Pulmonary artery endothelial cell (primary cell): ENCODE data around the gene OR2A5. TPM values are rescaled to one million over a fixed set of nuclear protein-coding genes. Genes with fewer than 3 reads are reported as not detected.
"Not testable (repeated sequence)": the region's sequence is repeated elsewhere in the genome, so short reads cannot be mapped to it uniquely, and the experiment has no call there.

Experiments
- DNase-seq: peaks from one replicate; pipeline ENCODE4 v3.0.0-alpha.2; 2011; ENCODE audit warnings: low read depth, low spot score
- total RNA-seq: library from RNA; depleted of rRNA; stranded (reverse); fragments of >200 nt; gene quantifications from 2 replicates; pipeline ENCODE4 v1.2.3, GENCODE V29; 2014

Gene OR2A5
- total RNA-seq, 1 donor from 2014 or later, result not detected

- no peak for DNase-seq
Measured at GRCh38 chr7:144032985-144033709, 15.6 kb upstream of the OR2A5 start.

DNA sequence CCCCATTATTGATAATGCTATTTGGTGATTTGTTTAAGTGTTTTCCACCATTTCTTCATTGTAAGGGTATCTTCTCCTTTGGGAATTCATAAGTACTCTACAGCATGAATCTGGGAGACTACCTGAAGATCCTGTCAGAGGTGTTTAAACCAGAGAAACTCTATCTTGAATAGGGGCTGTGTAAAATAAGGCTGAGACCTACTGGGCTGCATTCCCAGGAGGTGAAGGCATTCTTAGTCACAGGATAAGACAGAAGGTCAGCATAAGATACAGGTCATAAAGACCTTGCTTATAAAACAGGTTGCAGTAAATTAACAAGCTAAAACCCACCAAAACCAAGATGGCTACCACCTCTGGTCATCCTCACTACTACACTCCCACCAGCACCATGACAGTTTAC, 13.4 kb upstream of the OR2A5 start:
- no peak for DNase-seq

- DNase-seq, result peak; percentile 4
Measured at GRCh38 chr7:144036302-144036885, 12.4 kb upstream of the OR2A5 start.

DNA sequence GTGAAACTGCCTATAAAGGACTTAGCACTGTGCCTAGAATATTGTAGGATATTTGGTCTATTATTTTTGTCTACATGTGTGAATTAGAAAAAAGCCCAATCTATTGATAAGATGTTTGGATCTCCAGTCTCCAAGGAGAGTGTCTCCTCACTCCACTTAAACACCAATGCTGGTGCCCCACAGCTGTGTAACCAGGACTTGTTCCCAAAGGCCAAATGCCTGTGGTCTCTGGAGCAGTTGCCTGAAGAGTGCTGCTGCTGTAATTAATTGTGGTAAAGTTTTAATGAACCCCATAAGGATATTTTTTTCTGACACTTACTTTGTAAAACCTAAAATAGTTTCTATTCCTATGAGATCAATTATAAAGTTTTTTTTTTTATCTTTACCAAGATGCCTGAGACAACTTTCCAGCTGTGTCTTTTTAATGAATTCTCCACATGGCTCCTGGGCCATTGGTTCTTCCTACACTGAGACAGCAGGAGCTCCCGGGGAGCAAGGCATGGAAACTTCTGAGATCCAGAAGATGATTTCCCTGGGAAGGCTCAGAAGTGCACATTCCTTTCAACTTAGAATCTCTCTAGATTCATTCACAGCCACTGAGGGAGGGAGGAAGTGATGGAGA, 11.2 kb upstream of the OR2A5 start:
- no peak for DNase-seq

GRCh38 chr7:144038887-144039286, 9.9 kb upstream of the OR2A5 start:
- DNase-seq, result no peak

- DNase-seq, result no peak
Measured at GRCh38 chr7:144049491-144049890, 743 bp downstream of the OR2A5 start.

- no peak for DNase-seq
Measured at GRCh38 chr7:144050093-144050492, 1.3 kb downstream of the OR2A5 start.

DNA sequence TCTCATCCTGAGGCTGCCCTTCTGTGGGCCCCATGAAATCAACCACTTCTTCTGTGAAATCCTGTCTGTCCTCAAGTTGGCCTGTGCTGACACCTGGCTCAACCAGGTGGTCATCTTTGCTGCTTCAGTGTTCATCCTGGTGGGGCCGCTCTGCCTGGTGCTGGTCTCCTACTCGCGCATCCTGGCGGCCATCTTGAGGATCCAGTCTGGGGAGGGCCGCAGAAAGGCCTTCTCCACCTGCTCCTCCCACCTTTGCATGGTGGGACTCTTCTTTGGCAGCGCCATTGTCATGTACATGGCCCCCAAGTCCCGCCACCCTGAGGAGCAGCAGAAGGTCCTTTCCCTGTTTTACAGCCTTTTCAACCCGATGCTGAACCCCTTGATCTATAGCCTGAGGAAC, 2.1 kb downstream of the OR2A5 start:
- not testable (repeated sequence) for DNase-seq

- DNase-seq, result no peak
Measured at GRCh38 chr7:144057954-144058353, 9.2 kb downstream of the OR2A5 start.

GRCh38 chr7:144063710-144064109, 15.0 kb downstream of the OR2A5 start:
- no peak for DNase-seq

DNA sequence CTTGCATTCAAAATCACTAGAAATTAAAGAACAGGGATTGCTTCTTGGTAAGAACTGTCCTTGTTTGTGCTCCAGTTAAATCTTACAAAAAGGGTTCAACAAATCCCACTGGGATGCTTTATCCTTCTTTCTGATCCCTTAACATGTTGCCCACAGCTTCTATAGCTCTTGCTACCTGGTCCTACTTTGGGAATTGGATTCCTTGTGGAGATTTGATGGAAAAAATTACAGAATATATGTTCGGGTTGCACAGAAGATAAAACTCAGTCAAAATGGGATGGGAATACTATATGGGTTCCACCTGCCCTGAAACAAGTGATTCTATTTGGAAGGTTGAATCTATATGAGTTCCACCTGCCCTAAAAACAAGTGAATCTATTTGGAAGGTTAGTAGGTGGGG, 20.8 kb downstream of the OR2A5 start, which contains the start of gene OR2A25:
Gene OR2A25 (plus strand): TSS at position 301 of the 400 bp plus-strand sequence. CDS start 4,409 bp downstream, outside the sequence.
- DNase-seq, result no peak

GRCh38 chr7:144069953-144070352, 21.2 kb downstream of the OR2A5 start:
- DNase-seq, result no peak

- no peak for DNase-seq
Measured at GRCh38 chr7:144074374-144074773, 25.6 kb downstream of the OR2A5 start.

- DNase-seq, result no peak
Measured at GRCh38 chr7:144085978-144086377, 37.2 kb downstream of the OR2A5 start, which contains the start of gene OR2A12. OR2A12 (plus strand) TSS chr7:144086278; CDS start chr7:144095108, 8,830 bp downstream.

- DNase-seq, result no peak
Measured at GRCh38 chr7:144086730-144087129, 38.0 kb downstream of the OR2A5 start.

DNA sequence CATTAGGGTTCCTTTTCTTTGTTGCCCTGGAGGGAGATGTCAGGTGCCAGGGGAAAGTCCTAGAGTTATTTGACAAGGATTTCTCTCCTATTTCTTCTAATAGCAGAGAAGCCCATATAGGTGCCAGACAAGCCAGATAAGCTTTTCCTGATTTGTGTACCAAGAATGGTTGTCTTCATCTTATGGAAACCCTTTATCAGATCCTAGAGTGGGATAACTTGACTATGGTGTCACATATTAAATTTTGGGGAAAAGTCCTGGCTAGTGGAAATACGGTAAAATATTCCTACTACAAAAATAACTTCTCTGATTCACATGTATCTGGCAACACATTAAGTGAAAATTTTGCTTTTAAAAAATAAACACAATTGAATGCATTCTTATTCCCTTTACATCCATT, 38.5 kb downstream of the OR2A5 start:
- no peak for DNase-seq

- no peak for DNase-seq
Measured at GRCh38 chr7:144090667-144091066, 41.9 kb downstream of the OR2A5 start.

- DNase-seq, result no peak
Measured at GRCh38 chr7:144098776-144099175, 50.0 kb downstream of the OR2A5 start.

DNA sequence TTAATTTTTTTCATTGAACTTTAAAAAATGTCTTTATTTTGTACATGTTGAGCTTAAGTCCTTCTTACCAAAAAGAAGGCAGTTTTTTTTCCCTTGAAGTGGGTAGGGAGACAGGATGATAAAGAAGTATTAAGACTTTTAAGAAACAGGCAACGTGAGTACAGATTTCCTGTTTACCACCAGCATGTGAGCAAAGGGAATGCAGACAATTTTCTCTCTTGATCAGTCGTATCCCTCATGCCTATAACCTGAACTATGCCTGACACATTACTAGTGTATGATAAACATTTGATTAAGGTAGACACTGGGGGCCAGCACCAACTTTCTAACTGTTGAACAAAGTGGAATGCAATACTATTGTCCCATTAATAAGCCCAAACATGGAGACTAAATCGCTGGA, 51.9 kb downstream of the OR2A5 start:
- no peak for DNase-seq

GRCh38 chr7:144102041-144102440, 53.3 kb downstream of the OR2A5 start:
- no peak for DNase-seq

DNA sequence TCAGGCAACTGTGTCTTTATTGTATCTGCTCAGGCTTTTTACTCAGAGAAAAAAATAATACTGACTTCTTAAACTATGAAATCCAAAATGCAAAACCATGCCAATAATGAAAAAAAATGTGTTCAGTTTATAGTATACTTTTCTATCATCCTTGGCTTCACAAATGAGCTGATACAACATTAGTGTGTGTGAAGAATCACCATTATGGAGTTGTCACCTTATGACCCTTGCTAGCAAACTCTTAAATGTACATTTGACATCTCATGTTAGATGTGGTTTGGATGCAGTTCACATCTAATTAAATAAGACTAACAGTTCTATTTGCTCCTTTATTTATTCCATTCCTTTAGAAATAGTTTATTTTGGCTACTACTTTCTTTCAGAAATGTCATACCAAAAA, 56.5 kb downstream of the OR2A5 start:
- no peak for DNase-seq
